GM18870 (cell line): ENCODE measurements around the gene ARL15.
A peak's percentile ranks its signal among the peaks of the same experiment; 100 is the strongest.
"Not testable (repeated sequence)": the region's sequence is repeated elsewhere in the genome, so short reads cannot be mapped to it uniquely, and the experiment has no call there.

Source experiments
- ATAC-seq: cut with Tn5 transposase; IDR thresholded peaks from one replicate; pipeline ENCODE4 v1.9.1; 2021; ENCODE audit warnings: moderate library complexity; ENCODE audit not compliant: unreplicated experiment

Gene ARL15

DNA sequence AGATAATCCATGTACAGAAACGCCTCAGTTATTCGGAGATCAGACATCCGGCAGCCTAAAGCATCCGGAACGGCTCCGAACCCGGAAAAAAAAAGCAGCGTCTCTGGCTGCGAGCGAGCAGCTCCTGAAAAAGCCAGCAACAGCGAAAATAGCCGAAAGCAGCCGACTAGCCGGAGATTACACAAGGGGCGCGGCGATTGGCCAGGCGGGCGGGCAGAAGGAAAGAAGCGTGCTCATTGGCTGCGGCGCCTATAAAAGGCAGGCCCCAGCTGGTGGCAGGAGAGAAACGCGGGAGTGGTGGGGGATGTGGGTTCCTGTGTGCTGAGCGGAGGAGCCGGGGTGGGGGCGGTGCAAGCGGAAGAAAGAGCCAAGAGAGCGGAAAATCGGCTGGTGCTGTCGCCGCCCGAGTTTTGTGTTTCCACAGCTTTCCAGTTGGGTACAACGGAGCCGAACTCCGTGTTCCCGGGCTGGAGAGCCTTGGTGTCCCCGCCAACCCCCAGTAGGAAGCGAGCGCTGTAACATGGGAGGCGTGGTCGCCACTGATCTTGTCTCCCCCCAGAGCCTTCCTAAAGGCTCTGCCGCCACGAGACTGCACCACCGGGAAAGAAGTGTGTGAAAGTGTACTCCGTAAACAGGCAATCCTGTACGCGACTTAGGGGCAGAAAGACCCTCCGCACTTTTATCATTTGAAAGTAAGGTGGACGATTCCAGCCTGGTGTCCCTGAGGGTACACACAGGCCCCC, at the start of gene ARL15:
Gene ARL15, minus strand, starts transcription at position 141 of the 743 bp plus-strand sequence.
- peak; percentile 92 for ATAC-seq

DNA sequence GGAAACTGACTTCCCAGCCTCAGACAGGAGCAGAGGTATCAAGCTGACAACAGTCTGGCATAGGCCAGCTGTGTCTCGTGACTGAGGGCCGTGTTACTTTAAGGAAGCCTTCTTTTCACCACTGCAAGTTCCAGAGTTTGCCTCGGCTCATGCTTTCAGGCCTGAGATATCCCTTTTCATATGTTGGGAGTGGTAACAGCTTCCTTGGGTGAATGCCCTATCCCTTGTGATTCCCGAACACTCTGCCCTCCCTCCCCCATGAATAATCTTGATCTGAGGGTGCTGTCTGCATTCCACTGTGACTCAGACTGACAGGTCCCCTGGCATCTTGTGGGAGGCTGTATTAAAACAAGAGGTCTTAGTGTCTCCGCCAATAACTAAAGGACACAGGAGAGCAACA, 49.7 kb upstream of the ARL15 start:
- ATAC-seq = no peak

DNA sequence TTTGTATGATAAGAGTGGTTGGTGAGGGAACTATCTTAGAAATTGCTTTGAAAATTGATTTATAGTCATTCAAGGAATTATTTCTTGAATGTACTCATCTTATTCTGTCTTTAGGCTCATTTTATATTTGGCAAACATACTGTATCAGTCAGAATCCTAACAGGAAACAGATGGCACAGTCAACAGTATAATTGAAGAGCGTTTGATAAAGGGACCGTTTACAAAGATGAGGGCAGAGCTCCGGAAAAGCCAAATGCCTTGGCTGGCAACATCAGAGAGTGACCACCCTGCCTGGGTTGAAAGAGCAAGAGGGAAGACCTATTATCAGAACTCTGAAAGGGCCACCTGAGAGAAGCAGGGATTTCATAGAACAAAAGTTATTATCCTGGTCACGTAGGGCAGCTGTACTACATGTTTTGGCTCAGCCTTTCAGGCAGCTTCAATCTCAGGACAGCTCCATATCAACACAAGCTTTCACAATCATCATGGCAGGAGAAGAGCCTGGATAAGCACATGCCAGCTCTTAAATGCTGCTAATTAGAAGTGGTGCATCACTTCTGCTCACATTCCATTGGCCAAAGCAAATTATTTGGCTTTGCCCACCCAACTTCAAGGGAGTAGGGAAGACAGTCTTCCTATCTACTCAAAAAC, 47.2 kb upstream of the ARL15 start:
- ATAC-seq = no peak

DNA sequence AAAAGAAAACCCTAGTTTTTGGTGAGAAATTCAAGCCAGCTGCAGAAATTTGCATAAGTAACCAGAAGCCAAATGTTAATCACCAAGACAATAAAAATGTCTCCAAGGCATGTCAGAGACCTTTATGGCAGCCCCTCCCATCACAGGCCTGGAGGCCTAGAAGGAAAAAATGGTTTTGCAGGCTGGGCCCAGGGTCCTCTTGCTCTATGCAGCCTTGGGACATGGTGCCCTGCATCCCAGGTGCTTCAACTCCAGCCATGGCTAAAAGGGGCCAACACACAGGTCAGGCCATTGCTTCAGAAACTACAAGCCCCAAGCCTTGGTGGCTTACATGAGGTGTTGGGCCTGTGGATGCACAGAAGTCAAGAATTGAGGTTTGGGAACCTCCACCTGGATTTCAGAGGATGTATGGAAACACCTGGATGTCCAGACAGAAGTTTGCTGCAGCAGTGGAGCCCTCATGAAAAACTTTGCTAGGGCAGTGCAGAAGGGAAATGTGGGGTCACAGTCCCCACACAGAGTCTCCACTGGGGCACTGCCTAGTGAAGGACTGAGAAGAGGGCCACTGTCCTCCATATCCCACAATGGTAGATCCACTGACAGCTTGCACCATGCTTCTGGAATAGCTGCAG, 43.7 kb upstream of the ARL15 start:
- ATAC-seq = not testable (repeated sequence)

DNA sequence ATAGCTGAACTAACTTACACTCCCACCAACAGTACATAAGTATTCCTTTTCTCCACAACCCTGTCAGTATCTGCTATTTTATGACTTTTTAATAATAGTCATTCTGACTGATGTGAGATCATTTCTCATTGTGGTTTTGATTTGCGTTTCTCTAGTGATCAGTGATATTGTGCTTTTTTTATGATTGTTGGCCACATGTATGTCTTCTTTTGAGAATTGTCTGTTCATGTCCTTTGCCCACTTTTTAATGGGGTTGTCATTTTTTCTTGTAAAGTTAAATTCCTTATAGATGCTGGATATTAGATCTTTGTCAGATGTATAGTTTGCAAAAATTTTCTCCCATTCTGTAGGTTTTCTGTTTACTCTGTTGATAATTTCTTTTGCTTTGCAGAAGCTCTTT, 42.2 kb upstream of the ARL15 start:
- not testable (repeated sequence) for ATAC-seq

DNA sequence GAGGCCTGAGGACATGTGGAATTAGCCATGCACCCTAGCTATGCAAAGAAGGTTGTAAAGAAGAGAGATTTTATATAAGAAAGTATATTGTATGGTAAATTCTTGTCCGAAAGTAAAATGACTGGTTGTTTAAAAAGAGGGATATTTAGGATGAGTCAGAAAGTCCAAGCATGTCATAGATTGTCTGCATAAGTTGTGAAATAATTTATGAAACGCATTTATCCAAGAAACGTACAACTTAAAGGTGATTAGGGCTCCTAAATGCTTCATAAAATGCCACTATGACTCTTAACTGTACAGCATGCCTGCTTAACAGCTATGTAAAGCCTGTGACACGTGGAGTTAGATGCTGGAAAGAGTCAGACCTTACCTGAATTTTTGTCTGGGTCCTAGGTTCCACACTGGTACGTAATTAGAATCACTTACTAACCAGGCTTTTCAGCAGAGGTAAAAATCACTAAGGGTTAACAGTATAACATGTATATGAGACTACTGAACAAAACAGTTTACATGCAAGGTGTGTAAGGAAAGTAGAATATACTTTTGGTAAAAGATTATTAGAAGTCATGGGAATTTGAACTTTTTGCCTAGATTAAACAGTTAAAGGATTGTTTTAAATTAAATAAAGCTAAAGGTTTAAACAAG, 37.0 kb upstream of the ARL15 start:
- no peak for ATAC-seq

DNA sequence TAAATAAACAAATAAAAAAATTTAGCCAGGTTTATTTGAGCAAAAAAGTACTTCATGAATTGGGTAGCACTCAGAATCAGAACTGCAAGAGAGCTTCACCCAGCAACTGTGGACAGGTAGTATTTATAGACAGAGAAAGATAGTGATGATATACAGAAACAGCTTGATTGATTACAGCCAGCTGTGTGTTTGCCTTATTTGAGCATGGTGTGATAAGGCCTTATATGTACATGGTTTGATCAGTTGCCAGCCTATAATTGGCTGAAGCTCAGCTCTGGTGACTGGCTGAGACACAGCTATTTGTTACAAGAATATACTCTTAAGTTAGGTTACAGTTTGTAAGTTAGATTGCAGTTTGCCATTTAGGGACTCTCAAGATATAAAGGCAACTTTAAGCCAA, 34.3 kb upstream of the ARL15 start:
- ATAC-seq = no peak

DNA sequence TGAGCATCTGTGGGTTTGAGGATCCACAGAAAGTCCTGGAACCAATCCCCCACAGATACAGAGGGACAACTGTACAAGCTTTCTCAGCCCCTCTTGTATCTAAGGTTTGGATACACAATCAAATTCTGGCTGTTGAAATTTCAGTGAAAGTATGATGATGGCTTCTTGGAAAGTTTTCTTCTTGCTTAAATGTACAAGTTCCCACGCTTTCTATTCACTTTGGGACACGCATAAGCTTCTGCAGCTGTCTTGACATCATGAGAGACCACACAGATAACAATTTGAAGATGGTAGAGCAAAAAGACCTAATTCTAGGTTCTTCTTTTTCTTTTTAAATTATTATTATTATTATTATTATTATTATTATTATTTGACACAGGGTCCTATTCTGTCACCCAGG, 31.6 kb upstream of the ARL15 start:
- no peak for ATAC-seq

DNA sequence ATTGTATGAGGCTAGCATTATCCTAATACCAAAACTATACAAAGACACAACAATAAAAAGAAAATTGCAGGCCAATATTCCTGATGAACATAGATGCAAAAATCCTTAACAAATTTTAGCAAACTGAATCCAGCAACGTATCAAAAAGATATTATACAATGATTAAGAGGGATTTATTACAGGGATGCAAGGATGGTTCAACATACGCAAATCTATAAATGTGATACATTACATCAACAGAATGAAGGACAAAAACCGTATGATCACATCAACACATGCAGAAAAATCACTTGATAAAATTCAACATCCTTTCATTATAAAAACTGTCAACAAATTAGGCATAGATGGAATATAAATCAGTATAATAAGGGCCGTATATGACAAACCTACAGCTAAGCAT, 27.1 kb upstream of the ARL15 start:
- no peak for ATAC-seq

DNA sequence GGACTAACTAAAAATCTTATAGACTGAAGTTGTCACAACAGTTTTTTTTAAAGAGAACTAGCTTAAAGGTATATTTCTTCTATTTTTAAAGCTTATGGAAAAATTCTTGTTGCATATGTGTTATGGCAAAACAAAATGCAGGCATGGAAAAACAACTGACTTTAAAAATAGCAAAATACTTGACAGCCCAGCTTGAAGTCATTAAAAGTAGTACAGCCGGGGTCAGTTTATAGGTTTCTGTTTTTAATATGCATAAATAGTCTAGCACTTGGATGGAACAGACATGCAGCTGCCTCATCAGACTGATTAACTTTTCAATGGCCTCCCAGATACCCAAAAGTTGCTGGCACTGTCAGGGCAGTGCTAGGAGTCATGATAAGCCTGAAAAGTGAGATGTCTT, 22.3 kb upstream of the ARL15 start:
- no peak for ATAC-seq

DNA sequence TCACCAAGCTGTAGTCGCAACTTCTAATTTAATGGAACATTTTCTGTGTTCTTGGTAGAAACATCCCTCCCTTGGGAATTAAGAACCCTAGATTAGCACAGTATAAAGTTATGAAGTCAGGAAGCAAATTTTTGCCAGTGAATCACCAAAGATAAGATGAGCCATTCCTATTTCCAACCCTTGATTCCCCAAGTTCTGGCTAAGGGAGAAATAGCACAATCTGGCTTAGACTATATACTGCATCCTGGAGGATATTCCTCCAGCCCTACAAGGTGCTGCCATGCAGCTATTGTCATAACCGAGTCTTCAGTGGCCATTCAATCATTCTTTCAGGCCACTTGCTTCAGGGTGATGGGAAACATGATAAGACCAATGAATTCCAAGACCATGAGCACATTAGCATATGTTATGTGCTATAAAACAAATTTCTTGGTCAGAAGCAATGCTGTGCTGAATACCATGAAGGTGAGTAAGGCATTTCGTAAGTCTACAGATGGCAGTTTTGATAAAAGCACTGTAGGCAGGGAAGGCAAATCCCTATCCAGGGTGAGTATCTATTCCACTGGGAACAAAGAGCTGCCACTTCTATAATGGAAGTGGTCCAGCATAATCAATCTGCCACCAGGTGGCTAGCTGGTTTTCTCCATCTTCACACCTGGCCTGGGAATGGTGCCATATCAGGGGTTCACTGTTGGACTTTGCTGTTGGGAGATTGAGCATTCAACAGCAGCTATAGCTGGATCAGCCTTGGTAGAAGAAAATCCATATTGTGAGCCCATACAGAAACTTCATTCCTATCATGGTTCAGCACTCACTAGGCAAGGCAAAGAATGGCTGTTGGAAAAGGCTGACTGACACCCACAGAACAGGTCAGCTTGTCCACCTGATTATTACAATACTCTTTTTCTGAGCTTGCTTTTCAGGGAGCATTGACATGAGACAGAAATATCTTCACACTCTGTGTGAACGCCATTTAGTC, 19.6 kb upstream of the ARL15 start:
- ATAC-seq = no peak

DNA sequence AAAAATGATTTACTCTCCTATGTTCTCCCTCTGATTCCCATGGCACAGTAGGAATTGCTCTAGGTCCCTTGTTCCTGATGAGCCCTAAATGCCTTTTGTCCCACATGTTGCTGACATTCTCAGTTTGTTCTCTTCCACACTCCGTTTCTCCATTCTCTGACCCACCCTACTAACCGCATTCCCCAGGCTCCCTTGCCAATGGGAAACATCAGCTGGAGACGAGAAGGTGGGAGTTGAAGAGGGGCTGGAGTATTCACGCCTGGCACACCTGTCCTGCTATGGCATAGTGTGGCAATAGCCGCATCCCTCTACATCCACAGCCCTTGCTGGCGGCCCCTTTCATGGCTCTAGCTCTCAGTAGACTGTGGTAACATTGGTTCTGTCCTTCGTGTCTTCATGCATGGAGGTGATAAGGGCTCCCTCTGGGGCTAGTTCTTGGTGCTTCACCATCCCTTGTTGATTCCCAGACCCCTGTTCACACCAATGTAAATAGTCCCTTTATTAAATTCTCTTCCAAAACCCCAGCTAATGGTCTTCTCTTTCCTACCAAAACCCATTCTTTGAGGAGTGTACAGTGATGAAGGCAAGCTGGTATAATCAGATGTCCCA, 16.4 kb upstream of the ARL15 start:
- ATAC-seq = no peak

DNA sequence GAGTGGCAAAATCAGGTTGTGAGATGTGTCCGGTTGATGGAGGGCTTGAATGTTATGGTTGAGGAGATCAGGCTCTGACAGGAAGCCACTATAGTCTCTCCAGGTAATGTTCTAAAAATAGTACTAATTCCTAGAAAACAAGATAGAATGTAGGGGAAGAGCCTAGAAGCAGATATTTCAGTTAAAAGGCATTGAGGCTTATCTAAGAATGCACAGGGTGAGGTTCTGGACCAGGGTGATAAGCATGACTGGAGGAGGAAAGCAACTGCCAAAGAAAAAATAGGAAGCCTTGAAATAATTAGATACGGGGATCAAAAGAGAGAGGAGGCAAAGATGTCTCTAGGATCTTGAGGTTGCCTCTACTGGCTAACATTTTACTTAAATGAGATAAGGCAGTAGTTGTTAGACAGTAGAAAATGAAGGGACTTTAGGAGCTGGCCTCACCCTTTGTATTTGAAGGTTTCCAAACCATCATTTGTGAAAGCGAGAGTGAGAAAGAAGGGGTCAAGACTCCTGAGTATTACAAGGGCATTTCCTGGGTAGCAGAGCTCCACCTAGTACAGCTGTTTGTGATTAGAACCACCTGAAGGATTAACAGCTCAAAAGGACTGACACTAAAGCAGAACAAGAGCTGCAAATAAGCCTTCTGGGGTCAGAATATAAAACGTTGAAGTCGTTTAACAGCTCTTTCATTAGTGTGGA, 15.4 kb upstream of the ARL15 start:
- peak; percentile 74 for ATAC-seq

DNA sequence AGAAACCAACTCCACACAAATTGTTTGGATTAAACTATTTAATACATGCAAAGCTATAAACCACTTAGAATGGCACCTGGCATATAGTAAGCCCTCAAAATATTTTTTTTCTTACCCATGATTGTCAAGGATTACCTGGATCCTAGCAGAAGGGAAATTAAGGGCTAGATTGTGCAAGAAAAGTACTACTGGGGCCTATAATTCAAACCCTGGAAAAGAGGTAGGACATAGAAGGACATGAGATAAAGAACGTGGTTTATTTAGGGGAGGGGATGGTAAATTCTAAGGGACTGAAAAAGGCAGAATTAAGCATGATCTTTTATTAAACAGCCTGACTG, 14.9 kb upstream of the ARL15 start:
- no peak for ATAC-seq

DNA sequence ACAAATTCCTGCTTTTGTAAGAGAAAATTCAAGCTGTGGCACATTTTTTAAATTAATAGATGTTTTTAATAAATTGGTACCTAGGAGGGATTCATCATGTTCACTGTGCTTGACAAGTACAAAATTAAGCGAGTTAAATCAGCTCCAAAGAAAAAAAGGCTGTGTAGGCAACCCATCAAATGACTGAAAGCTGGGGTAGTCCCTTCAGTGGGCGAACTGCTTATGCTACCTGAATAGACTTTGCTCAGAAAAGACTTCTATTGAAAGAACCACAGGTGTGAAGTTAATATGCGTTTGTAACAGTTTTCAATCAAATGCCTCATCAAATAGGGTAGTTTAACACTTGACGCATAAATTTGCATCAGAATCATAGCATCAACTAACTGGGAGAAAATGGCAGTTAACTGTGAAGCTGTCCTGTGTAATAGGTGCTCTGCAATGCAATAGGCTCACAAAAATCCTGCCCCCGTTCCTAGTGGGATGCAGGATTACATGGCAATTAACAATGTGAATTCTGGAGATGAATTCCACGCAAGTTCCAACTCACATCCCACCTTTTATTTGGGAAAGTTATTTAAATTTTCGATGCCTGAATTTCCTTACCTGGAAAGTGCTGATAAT, 14.4 kb upstream of the ARL15 start:
- ATAC-seq = no peak

DNA sequence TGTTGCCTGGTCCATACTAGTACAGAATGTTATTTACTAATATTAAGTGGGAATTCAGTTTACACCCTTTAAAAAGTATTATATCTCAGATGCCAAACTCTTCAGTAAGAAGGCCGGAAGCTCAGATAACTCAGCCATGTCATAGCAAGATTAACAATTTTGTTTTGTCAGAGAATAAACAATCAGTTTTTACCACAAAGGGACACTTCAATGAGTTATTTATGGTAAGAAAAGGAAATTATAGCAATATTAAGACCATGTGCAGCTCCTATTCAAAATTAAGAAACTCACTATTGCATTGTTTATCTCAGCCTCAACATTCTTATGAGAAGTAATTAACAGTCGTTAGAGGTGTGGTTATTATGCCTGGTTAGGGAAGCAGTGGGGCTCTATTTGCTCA, 13.1 kb upstream of the ARL15 start:
- no peak for ATAC-seq

DNA sequence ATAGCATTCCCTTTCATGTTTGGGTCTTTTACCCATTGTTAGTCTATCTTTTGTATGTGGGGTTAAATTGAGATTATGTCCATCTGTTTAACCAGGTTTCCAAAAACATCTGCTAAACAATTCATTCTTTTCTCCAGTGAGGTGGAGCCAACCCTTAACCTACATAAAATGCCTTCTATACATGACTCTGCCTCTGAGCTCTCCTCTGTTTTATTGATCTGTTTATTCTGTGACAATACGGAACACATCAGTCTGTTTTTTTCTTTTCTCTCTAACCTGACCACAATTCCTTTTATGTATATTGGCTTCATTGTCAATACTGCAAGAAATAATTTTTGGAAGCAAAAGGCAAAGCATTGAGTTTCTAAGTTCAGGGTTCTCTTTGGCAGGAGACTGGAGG, 9.9 kb upstream of the ARL15 start:
- no peak for ATAC-seq

DNA sequence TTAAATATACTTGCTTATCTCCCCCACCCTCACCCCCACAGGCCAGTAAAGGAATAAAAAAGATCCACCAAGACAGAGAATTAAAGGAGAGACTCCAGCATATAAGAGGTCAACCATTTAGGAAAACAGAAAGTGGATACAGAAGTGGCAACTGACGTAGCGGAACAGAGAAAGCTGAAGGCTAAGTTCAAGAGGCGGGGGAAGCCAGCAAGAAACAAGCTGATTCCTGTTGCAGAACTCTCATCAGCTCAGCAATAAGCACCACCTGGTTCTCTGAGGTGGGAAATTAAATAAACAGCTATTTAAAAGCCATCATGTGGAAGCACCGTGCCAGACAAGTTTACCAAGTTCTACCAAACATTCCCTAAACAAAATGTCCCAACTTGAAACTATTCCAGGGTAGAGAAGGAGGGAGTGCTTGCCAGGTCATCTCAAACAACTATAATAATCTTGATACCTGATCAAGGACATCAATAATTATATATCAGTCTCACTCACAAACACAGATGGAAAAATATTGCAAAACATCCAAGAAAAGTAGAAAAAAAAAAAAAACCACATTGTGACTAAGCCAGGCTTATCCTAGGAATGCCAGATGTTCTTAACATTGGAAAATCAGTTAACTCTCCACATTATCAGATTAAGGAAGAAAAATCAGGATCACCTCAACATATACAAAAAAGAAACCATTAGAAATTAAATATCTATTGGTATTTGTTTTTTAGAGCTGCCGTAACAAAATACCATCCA, 7.3 kb upstream of the ARL15 start:
- no peak for ATAC-seq
